T-cell (primary cell): ENCODE measurements around the gene TNS2. TPM values are rescaled to one million over a fixed set of nuclear protein-coding genes. Genes with fewer than 3 reads are reported as not detected.

Source experiments
- ATAC-seq, 4 experiments: fragments of 200-7000 bp in 3 of 4; fragments of 150-1000 bp in 1 of 4; cut with Tn5 transposase; replicated peaks in 1 of 4; 1 replicate in 3 of 4; 2 replicates in 1 of 4; pipeline ENCODE4 v1.10.0; 2021; ENCODE audit warnings: moderate library complexity in 3 of 4, mild to moderate bottlenecking in 2 of 4, moderate number of reproducible peaks in 1 of 4
- CTCF ChIA-PET, 2 donors: fragments of 300-600 bp; sonication (Branson Sonifier 250); formaldehyde crosslinking; loops; one replicate each; lab custom pipeline; 2022; ENCODE audit warnings: antibody characterized with exemption in 2 of 2; lab: Charles Lee
- POLR2A ChIA-PET, 2 donors: fragments of 300-600 bp; sonication (Branson Sonifier 250); formaldehyde crosslinking; loops; one replicate each; lab custom pipeline; 2022; ENCODE audit warnings: antibody characterized with exemption in 2 of 2; lab: Charles Lee
- DNase-seq, 35 experiments: peaks; one replicate each; pipeline versions ENCODE4 v3.0.0 to v3.0.0-alpha.2; 2013 to 2023
- H3K27ac ChIP-seq: one replicate; pipeline ENCODE4 v1.5.1; 2013; ENCODE audit warnings: low read length
- H3K27me3 ChIP-seq, 2 experiments: replicated peaks in 1 of 2; 1 replicate in 1 of 2; 2 replicates in 1 of 2; pipeline versions ENCODE4 v1.6.1 to v1.7.0; 2013; ENCODE audit warnings: low read length in 1 of 2, mixed read lengths in 1 of 2; ENCODE audit not compliant: control insufficient read depth in 2 of 2, insufficient read depth in 2 of 2; ENCODE audit errors: extremely low read depth in 1 of 2
- H3K36me3 ChIP-seq, 2 donors: 1 replicate in 1 of 2; 2 replicates in 1 of 2; pipeline versions ENCODE4 v1.6.1 to v1.7.0; 2013; ENCODE audit warnings: low read length in 1 of 2; ENCODE audit not compliant: control insufficient read depth in 2 of 2, insufficient read depth in 1 of 2; ENCODE audit errors: extremely low read depth in 1 of 2
- H3K4me1 ChIP-seq, 2 experiments: 1 replicate in 1 of 2; 2 replicates in 1 of 2; pipeline versions ENCODE4 v1.6.1 to v1.7.0; 2013; ENCODE audit warnings: low read length in 2 of 2, mixed read lengths in 1 of 2; ENCODE audit not compliant: insufficient read depth in 2 of 2, control insufficient read depth in 1 of 2; ENCODE audit errors: extremely low read depth in 1 of 2
- H3K4me3 ChIP-seq, 2 donors: 1 replicate in 1 of 2; 2 replicates in 1 of 2; pipeline versions ENCODE4 v1.5.1 to v1.7.0; 2013; ENCODE audit warnings: mild to moderate bottlenecking in 2 of 2, low read length in 1 of 2, moderate library complexity in 1 of 2; ENCODE audit not compliant: control insufficient read depth in 1 of 2; ENCODE audit errors: extremely low read depth in 1 of 2
- H3K9me3 ChIP-seq: 2 replicates; pipeline ENCODE4 v1.7.0; 2013
- H3K27ac Mint-ChIP-seq, 2 donors: one replicate each; pipeline ENCODE4 v1.8.0; 2020 to 2021; ENCODE audit warnings: mild to moderate bottlenecking in 2 of 2, mixed read lengths in 2 of 2
- H3K27me3 Mint-ChIP-seq, 2 donors: one replicate each; pipeline ENCODE4 v1.8.0; 2021 to 2022; ENCODE audit warnings: mixed read lengths in 2 of 2
- H3K36me3 Mint-ChIP-seq: one replicate; pipeline ENCODE4 v1.8.0; 2021; ENCODE audit warnings: mixed read lengths
- H3K4me1 Mint-ChIP-seq, 3 donors: one replicate each; pipeline ENCODE4 v1.8.0; 2020 to 2022; ENCODE audit warnings: mixed read lengths in 3 of 3, mild to moderate bottlenecking in 1 of 3
- H3K4me3 Mint-ChIP-seq, 3 donors: one replicate each; pipeline ENCODE4 v1.8.0; 2020 to 2022; ENCODE audit warnings: mild to moderate bottlenecking in 3 of 3, mixed read lengths in 3 of 3, moderate library complexity in 3 of 3
- H3K9me3 Mint-ChIP-seq, 3 donors: one replicate each; pipeline ENCODE4 v1.8.0; 2020 to 2022; ENCODE audit warnings: mixed read lengths in 3 of 3
- WGBS: methylation state at CpG from one replicate; pipeline ENCODE4 v1.1.5; 2013; ENCODE audit warnings: missing lambda C conversion rate; ENCODE audit not compliant: insufficient coverage; 5-methylcytosine and 5-hydroxymethylcytosine counted together
- total RNA-seq, 35 experiments: library from RNA in 6 of 35; stranded (reverse) in 6 of 35; fragments of 120-200 nt in 1 of 35; gene quantifications; one replicate each; pipeline versions ENCODE4 v1.2.1 to v1.2.4 and lab custom pipeline; 2013 to 2026

The TNS2 gene
- total RNA-seq, 5 donors from 2014 or later (not counting 1 experiment from before 2014, with no cell fraction given) = 2.5 to 5.1 (median 3.0) TPM

DNA sequence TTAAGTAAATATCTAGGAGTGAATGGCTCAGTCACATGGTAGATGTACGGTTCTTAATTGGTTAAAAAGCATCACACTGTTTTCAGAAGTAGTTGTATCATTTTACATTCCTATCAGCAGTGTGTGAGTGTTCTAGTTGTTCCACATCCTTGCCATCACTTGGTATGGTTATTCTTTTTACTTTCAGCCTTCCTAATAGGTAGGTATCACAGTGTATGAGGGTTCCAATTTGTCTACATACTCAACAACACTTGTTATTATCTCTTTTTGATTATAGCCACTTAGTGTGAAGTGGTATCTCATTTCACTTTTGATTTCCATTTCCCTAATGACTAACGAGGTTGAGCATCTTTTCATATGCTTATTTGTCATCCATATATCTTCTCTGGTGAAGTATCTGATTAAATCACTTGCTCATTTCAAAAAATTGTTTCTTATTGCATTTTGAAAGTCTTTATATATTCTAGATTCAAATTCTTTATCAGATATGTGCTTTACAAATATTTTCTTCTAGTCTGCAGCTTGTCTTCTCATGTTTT is 32.8 kb downstream of the TNS2 start:
- DNase-seq (no peak), ATAC-seq (no peak)
- CTCF ChIA-PET = no interaction called here
- Mint-ChIP-seq H3K27ac (no peak overlapping the region), H3K27me3 (peaks cover 0 to 7% of the 10 kb centered on the region in 2 donors), H3K36me3 (no peaks in the 10 kb centered on the region), H3K4me1 (peaks cover 23 to 32% (median 28%) of the 10 kb centered on the region in 3 donors), H3K4me3 (no peak overlapping the region), H3K9me3 (no peaks in the 10 kb centered on the region)
- H3K36me3 ChIP-seq = no peaks in the 10 kb centered on the region
- no peak overlapping the region for H3K4me3 ChIP-seq
- no peaks in the 10 kb centered on the region for H3K9me3 ChIP-seq
- POLR2A ChIA-PET = interaction anchor here in 1 of 2 donors (0.6 kb wide), 1 partner anchor 10 kb away, joined by 5 read pairs; no protein-coding TSS in a partner anchor
- peaks cover 5 to 23% of the 10 kb centered on the region in 2 experiments for H3K4me1 ChIP-seq
- H3K27ac ChIP-seq = no peak overlapping the region
- WGBS = no CpG with 5 or more reads among the region's 2 CpGs
- peaks cover 0 to 7% of the 10 kb centered on the region in 2 experiments for H3K27me3 ChIP-seq

GRCh38 chr12:53086361-53086760 is 36.5 kb downstream of the TNS2 start:
- no peaks in the 10 kb centered on the region for H3K9me3 ChIP-seq
- no peak overlapping the region for H3K27ac ChIP-seq
- H3K27me3 Mint-ChIP-seq = peaks cover 0 to 11% of the 10 kb centered on the region in 2 donors
- ATAC-seq (no peak), DNase-seq (no peak)
- CTCF ChIA-PET = interaction anchor here (0.6 to 4.2 kb wide), 4 partner anchors 12 to 69 kb away, joined by 3 to 11 read pairs (median 4); partner anchors contain the start of gene IGFBP6 (in 1 of the 2)
- no peak overlapping the region for H3K27ac Mint-ChIP-seq
- 83% methylated on average over 1 of the region's 3 CpGs for WGBS
- H3K36me3 ChIP-seq = no peaks in the 10 kb centered on the region
- no peak overlapping the region for H3K4me3 Mint-ChIP-seq
- H3K9me3 Mint-ChIP-seq = no peaks in the 10 kb centered on the region
- H3K27me3 ChIP-seq = peaks cover 0 to 13% of the 10 kb centered on the region in 2 experiments
- H3K4me1 Mint-ChIP-seq = no peaks in the 10 kb centered on the region
- no peaks in the 10 kb centered on the region for H3K4me1 ChIP-seq
- no peaks in the 10 kb centered on the region for H3K36me3 Mint-ChIP-seq
- POLR2A ChIA-PET = no interaction called here
- no peak overlapping the region for H3K4me3 ChIP-seq

- H3K36me3 ChIP-seq = no peaks in the 10 kb centered on the region
- Mint-ChIP-seq H3K4me3 (no peak overlapping the region), H3K9me3 (no peaks in the 10 kb centered on the region), H3K36me3 (no peaks in the 10 kb centered on the region), H3K27me3 (peaks cover 0 to 13% of the 10 kb centered on the region in 2 donors), H3K4me1 (no peaks in the 10 kb centered on the region), H3K27ac (no peak overlapping the region)
- ChIA-PET CTCF (no interaction called here), POLR2A (no interaction called here)
- H3K27me3 ChIP-seq = peaks cover 0 to 9% of the 10 kb centered on the region in 2 experiments
- H3K9me3 ChIP-seq = no peaks in the 10 kb centered on the region
- ATAC-seq = no peak
- no peaks in the 10 kb centered on the region for H3K4me1 ChIP-seq
- WGBS = 92% methylated on average over 4 of the region's 6 CpGs
- no peak for DNase-seq
- H3K4me3 ChIP-seq = no peak overlapping the region
- no peak overlapping the region for H3K27ac ChIP-seq
Observed at GRCh38 chr12:53090105-53090504, 40.2 kb downstream of the TNS2 start.

- Histone ChIP-seq H3K9me3 (no peaks in the 10 kb centered on the region), H3K27ac (no peak overlapping the region), H3K27me3 (peaks cover 0 to 9% of the 10 kb centered on the region in 2 experiments), H3K4me3 (no peak overlapping the region), H3K36me3 (no peaks in the 10 kb centered on the region), H3K4me1 (no peaks in the 10 kb centered on the region)
- CTCF ChIA-PET = no interaction called here
- DNase-seq (no peak), ATAC-seq (no peak)
- H3K27ac Mint-ChIP-seq = no peak overlapping the region
- no CpG with 5 or more reads among the region's 2 CpGs for WGBS
- no peak overlapping the region for H3K4me3 Mint-ChIP-seq
- peaks cover 0 to 12% of the 10 kb centered on the region in 2 donors for H3K27me3 Mint-ChIP-seq
- no peaks in the 10 kb centered on the region for H3K9me3 Mint-ChIP-seq
- POLR2A ChIA-PET = no interaction called here
- no peaks in the 10 kb centered on the region for H3K36me3 Mint-ChIP-seq
- H3K4me1 Mint-ChIP-seq = no peaks in the 10 kb centered on the region
Observed at GRCh38 chr12:53090554-53090953, 40.7 kb downstream of the TNS2 start.

DNA sequence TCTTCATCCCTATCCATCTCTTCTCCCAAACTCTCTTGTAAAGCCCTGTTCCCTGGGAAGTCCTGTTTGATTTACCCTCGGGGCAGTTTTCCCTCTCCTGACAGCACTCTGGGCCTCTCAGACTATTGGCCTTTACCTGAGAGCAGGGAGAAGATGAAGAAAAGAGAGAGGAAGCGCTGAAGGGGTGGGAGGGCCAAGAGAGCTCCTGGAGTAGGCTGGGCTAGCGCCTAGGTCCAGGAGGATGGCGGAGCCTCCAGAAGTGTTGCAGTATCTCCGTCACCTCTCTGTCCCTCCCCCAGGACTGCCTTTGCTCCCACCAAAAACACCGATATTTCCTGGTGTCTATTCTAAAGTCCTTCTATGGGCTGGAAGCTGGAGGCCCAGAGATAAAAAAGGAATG is 41.9 kb downstream of the TNS2 start:
- ATAC-seq (no peak), DNase-seq (no peak)
- WGBS = no CpG with 5 or more reads among the region's 6 CpGs
- Mint-ChIP-seq H3K27ac (no peak overlapping the region), H3K27me3 (peaks cover 0 to 11% of the 10 kb centered on the region in 2 donors), H3K4me3 (no peak overlapping the region), H3K9me3 (no peaks in the 10 kb centered on the region), H3K4me1 (peaks cover 1 to 4% (median 1%) of the 10 kb centered on the region in 3 donors), H3K36me3 (no peaks in the 10 kb centered on the region)
- Histone ChIP-seq H3K27ac (no peak overlapping the region), H3K4me3 (no peak overlapping the region), H3K27me3 (peaks cover 0 to 16% of the 10 kb centered on the region in 2 experiments), H3K9me3 (no peaks in the 10 kb centered on the region), H3K36me3 (no peaks in the 10 kb centered on the region), H3K4me1 (peaks cover 0 to under 1% of the 10 kb centered on the region in 2 experiments)
- ChIA-PET CTCF (interaction anchor here in 1 of 2 donors (1.4 kb wide), 1 partner anchor 26 kb away, joined by 3 read pairs; no protein-coding TSS in a partner anchor), POLR2A (no interaction called here)

DNA sequence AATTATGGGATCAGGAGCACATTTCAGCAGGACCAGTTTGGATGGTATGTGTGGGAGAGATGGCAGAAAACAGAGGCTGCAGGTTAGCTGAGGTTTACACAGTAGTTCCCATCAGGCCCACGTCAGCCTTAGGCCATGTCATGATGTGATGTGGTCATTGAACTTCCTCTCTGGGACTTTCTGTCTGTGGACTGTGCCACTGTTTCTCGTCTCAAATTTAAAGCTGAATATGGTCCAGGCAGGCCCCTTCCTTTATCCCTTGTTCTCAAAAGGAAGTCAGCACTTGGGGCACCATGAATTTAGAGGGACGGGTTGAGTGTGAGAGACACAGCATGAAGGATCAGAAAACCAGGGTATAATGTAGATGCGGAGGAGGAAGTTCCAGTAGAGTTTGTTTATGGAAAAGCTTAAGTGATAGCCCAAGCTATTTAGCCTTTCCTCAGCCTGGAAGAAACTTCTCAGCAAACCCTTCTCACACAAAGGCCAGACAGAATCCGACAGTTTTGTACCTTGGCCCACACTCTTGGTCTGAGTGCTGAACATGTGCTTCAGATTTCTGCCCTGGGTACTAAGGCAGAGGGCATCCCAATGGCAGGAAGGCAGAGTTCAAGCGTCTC is 44.0 kb downstream of the TNS2 start:
- Mint-ChIP-seq H3K27ac (no peak overlapping the region), H3K27me3 (peaks cover 0 to 10% of the 10 kb centered on the region in 2 donors), H3K9me3 (no peaks in the 10 kb centered on the region), H3K36me3 (no peaks in the 10 kb centered on the region), H3K4me1 (peaks cover 18 to 19% (median 18%) of the 10 kb centered on the region in 3 donors), H3K4me3 (no peak overlapping the region)
- ChIA-PET CTCF (interaction anchor here in 1 of 2 donors (1.0 kb wide), 1 partner anchor 28 kb away, joined by 3 read pairs; no protein-coding TSS in a partner anchor), POLR2A (no interaction called here)
- H3K9me3 ChIP-seq = no peaks in the 10 kb centered on the region
- H3K27me3 ChIP-seq = peaks cover 0 to 22% of the 10 kb centered on the region in 2 experiments
- H3K36me3 ChIP-seq = no peaks in the 10 kb centered on the region
- peaks cover 3 to 21% of the 10 kb centered on the region in 2 experiments for H3K4me1 ChIP-seq
- no peak for DNase-seq
- no peak overlapping the region for H3K4me3 ChIP-seq
- 68% methylated on average over 4 of the region's 6 CpGs for WGBS
- H3K27ac ChIP-seq = no peak overlapping the region
- ATAC-seq = no peak
